PC-3 (cell line): Measurements from ENCODE around the gene TNFAIP3. TPM values are rescaled to one million over a fixed set of nuclear protein-coding genes. Genes with fewer than 3 reads are reported as not detected.

Experiments
- ATAC-seq: fragments of 200-7000 bp; cut with Tn5 transposase; 2 replicates; pipeline ENCODE4 v1.9.1; 2020; ENCODE audit warnings: mild to moderate bottlenecking, moderate library complexity
- BruUV-seq: library from RNA; stranded (reverse); fragments of 400-500 nt; replicated peaks from 2 replicates; lab custom pipeline; 2021; lab: Mats Ljungman, UMichigan
- CTCF ChIA-PET: fragments of 300-600 bp; sonication (Branson Sonifier 250); formaldehyde crosslinking; loops from one replicate; lab custom pipeline; 2022; ENCODE audit warnings: antibody characterized with exemption; lab: Charles Lee
- POLR2A ChIA-PET: fragments of 300-600 bp; sonication (Branson Sonifier 250); formaldehyde crosslinking; loops from one replicate; lab custom pipeline; 2022; ENCODE audit warnings: antibody characterized with exemption; ENCODE audit not compliant: unreplicated experiment; lab: Charles Lee
- DNase-seq: peaks from one replicate; pipeline ENCODE4 v3.0.0-alpha.2; 2015
- H2AFZ ChIP-seq: fragments of 300-600 bp; sonication (generic); 2 replicates; pipeline ENCODE4 v1.6.0; 2016; ENCODE audit warnings: antibody characterized with exemption, low read length
- H3F3A ChIP-seq: fragments of 300-600 bp; sonication (generic); one replicate; pipeline ENCODE4 v1.6.0; 2017; ENCODE audit warnings: antibody characterized with exemption, low read length, control low read depth, mild to moderate bottlenecking; ENCODE audit not compliant: unreplicated experiment
- H3K27ac ChIP-seq: fragments of 300-600 bp; sonication (generic); 2 replicates; pipeline ENCODE4 v1.5.1; 2016; ENCODE audit warnings: mild to moderate bottlenecking, low read length
- H3K27me3 ChIP-seq: fragments of 300-600 bp; sonication (generic); 2 replicates; pipeline ENCODE4 v1.6.1; 2016; ENCODE audit warnings: low read length, mixed read lengths
- H3K36me3 ChIP-seq: fragments of 300-600 bp; sonication (generic); 2 replicates; pipeline ENCODE4 v1.6.1; 2016; ENCODE audit warnings: low read depth, mixed run types, low read length, mixed read lengths
- H3K4me1 ChIP-seq: fragments of 300-600 bp; sonication (generic); 2 replicates; pipeline ENCODE4 v1.5.1; 2016; ENCODE audit warnings: low read length; ENCODE audit not compliant: insufficient read depth
- H3K4me2 ChIP-seq: fragments of 300-600 bp; sonication (generic); 2 replicates; pipeline ENCODE4 v1.6.0; 2016; ENCODE audit warnings: low read length
- H3K4me3 ChIP-seq: fragments of 300-600 bp; sonication (generic); 2 replicates; pipeline ENCODE4 v1.5.1; 2016; ENCODE audit warnings: mild to moderate bottlenecking, low read length, mixed read lengths
- H3K79me2 ChIP-seq: fragments of 300-600 bp; sonication (generic); 2 replicates; pipeline ENCODE4 v1.6.1; 2017; ENCODE audit warnings: low read length, mixed read lengths
- H3K9ac ChIP-seq: fragments of 300-600 bp; sonication (generic); 2 replicates; pipeline ENCODE4 v1.6.0; 2016; ENCODE audit warnings: mild to moderate bottlenecking, low read length
- H3K9me2 ChIP-seq: fragments of 300-600 bp; sonication (generic); replicated peaks from 2 replicates; pipeline ENCODE4 v1.6.1; 2016; ENCODE audit warnings: mixed run types, low read length, mixed read lengths
- H3K9me3 ChIP-seq: fragments of 300-600 bp; sonication (generic); 2 replicates; pipeline ENCODE4 v1.6.1; 2016; ENCODE audit warnings: low read length, mixed read lengths
- H4K20me1 ChIP-seq: fragments of 300-600 bp; sonication (generic); 2 replicates; pipeline ENCODE4 v1.6.1; 2016; ENCODE audit warnings: low read length, mixed read lengths
- EZH2 ChIP-seq: fragments of 300-600 bp; sonication (generic); IDR thresholded peaks from one replicate; pipeline ENCODE4 v1.6.1; 2017; ENCODE audit warnings: antibody characterized with exemption, mild to moderate bottlenecking, low read length; ENCODE audit not compliant: unreplicated experiment
- EZH2phosphoT487 ChIP-seq: fragments of 300-600 bp; sonication (generic); IDR thresholded peaks from 2 replicates; pipeline ENCODE4 v1.6.1; 2018; ENCODE audit warnings: mild to moderate bottlenecking, antibody characterized with exemption, low read length, borderline replicate concordance
- intact Hi-C: fragments of 100-400 bp; cut with micrococcal nuclease; formaldehyde crosslinking; loops from 2 replicates; pipeline ENCODE4 v1.9.0; 2023
- total RNA-seq: library from RNA; depleted of rRNA; stranded (reverse); fragments of >200 nt; gene quantifications from 2 replicates; pipeline ENCODE4 v1.2.3, GENCODE V29; 2014
- TF ChIP-seq, protein P1 (sequence below): fragments of 300-600 bp; sonication (generic); conservative IDR thresholded peaks from 2 replicates; pipeline ENCODE4 v1.5.1; 2017; ENCODE audit warnings: antibody characterized with exemption, low read depth, mild to moderate bottlenecking, low read length

Gene TNFAIP3
- total RNA-seq, 1 experiment from 2014 or later, result 21.9 TPM

- peak overlapping the region; percentile 55 for H3K27ac ChIP-seq
- TF ChIP-seq EZH2phosphoT487 (no peak), EZH2 (no peak)
- TF ChIP-seq, protein P1, sequence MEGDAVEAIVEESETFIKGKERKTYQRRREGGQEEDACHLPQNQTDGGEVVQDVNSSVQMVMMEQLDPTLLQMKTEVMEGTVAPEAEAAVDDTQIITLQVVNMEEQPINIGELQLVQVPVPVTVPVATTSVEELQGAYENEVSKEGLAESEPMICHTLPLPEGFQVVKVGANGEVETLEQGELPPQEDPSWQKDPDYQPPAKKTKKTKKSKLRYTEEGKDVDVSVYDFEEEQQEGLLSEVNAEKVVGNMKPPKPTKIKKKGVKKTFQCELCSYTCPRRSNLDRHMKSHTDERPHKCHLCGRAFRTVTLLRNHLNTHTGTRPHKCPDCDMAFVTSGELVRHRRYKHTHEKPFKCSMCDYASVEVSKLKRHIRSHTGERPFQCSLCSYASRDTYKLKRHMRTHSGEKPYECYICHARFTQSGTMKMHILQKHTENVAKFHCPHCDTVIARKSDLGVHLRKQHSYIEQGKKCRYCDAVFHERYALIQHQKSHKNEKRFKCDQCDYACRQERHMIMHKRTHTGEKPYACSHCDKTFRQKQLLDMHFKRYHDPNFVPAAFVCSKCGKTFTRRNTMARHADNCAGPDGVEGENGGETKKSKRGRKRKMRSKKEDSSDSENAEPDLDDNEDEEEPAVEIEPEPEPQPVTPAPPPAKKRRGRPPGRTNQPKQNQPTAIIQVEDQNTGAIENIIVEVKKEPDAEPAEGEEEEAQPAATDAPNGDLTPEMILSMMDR, result no peak
- no peaks in the 10 kb centered on the region for H3K79me2 ChIP-seq
- H3K9me3 ChIP-seq, result no peaks in the 10 kb centered on the region
- intact Hi-C loops, result loop anchor here (10.0 kb wide), 1 partner anchor 253 kb away; the partner anchor contains the start of gene PERP
- no peak overlapping the region for H3K4me3 ChIP-seq
- ChIA-PET CTCF (no interaction called here), POLR2A (interaction anchor here (0.6 kb wide), 1 partner anchor 143 kb away, joined by 3 read pairs; no protein-coding TSS in a partner anchor)
- no peak overlapping the region for H2AFZ ChIP-seq
- ATAC-seq (peak; percentile 53), DNase-seq (peak; percentile 67)
- BruUV-seq, result no TSS peak
- H3K4me1 ChIP-seq, result peaks cover 32% of the 10 kb centered on the region
- H3K9me2 ChIP-seq, result no peaks in the 10 kb centered on the region
- H3F3A ChIP-seq, result no peaks in the 10 kb centered on the region
- no peak overlapping the region for H3K4me2 ChIP-seq
- H3K27me3 ChIP-seq, result no peaks in the 10 kb centered on the region
- no peaks in the 10 kb centered on the region for H3K36me3 ChIP-seq
- no peak overlapping the region for H3K9ac ChIP-seq
- no peaks in the 10 kb centered on the region for H4K20me1 ChIP-seq
Measured at GRCh38 chr6:137851669-137852068, 15.4 kb upstream of the TNFAIP3 start.

DNA sequence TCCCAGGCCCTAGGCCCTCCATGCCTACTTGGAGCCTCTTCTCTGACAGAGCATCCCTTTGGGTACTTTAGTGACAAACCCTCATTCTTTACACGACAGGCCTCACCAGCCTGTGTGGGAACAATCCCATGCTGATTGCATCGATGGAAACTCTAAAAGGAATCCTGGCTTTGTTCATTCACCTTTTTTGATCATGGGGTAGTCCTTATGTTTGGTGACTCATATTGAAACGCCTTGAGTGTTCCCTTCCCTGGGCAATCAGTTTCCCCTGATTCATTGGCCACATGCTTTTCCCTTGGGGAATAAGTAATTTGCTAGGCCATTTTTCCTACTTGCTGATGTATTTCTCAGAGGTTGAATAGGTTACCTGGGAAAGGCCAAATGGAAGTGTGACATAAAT is 14.7 kb upstream of the TNFAIP3 start:
- ATAC-seq (no peak), DNase-seq (no peak)
- Histone ChIP-seq H3K4me2 (no peak overlapping the region), H4K20me1 (no peaks in the 10 kb centered on the region), H3K9me3 (no peaks in the 10 kb centered on the region), H3K27ac (peak overlapping the region; percentile 55), H3K79me2 (no peaks in the 10 kb centered on the region), H3K4me3 (no peak overlapping the region), H3K9ac (no peak overlapping the region), H3K27me3 (no peaks in the 10 kb centered on the region), H3K36me3 (no peaks in the 10 kb centered on the region), H3F3A (no peaks in the 10 kb centered on the region), H3K4me1 (peaks cover 32% of the 10 kb centered on the region), H3K9me2 (no peaks in the 10 kb centered on the region), H2AFZ (no peak overlapping the region)
- intact Hi-C loops, result loop anchor here (10.0 kb wide), 1 partner anchor 252 kb away; the partner anchor contains the start of gene PERP
- ChIA-PET CTCF (no interaction called here), POLR2A (no interaction called here)
- BruUV-seq, result no TSS peak
- no peak for TF ChIP-seq EZH2
- TF ChIP-seq EZH2phosphoT487, result no peak
- TF ChIP-seq, protein P1, result no peak

- no peaks in the 10 kb centered on the region for H3K9me3 ChIP-seq
- H2AFZ ChIP-seq, result no peak overlapping the region
- no peak overlapping the region for H3K4me3 ChIP-seq
- no peak for ATAC-seq
- CTCF ChIA-PET, result no interaction called here
- BruUV-seq, result no TSS peak
- no peaks in the 10 kb centered on the region for H3F3A ChIP-seq
- DNase-seq, result no peak
- no peak overlapping the region for H3K9ac ChIP-seq
- intact Hi-C loops, result loop anchor here (10.0 kb wide), 1 partner anchor 252 kb away; the partner anchor contains the start of gene PERP
- H3K4me1 ChIP-seq, result peaks cover 32% of the 10 kb centered on the region
- POLR2A ChIA-PET, result no interaction called here
- no peaks in the 10 kb centered on the region for H3K36me3 ChIP-seq
- TF ChIP-seq EZH2phosphoT487, result no peak
- no peak for TF ChIP-seq EZH2
- TF ChIP-seq, protein P1, result no peak
- H3K9me2 ChIP-seq, result no peaks in the 10 kb centered on the region
- H3K79me2 ChIP-seq, result no peaks in the 10 kb centered on the region
- H4K20me1 ChIP-seq, result no peaks in the 10 kb centered on the region
- peak overlapping the region; percentile 55 for H3K27ac ChIP-seq
- 0 out of 2 replicates have a peak overlapping the region, but pooled peaks have one; percentile 22 for H3K4me2 ChIP-seq
- no peaks in the 10 kb centered on the region for H3K27me3 ChIP-seq
Measured at GRCh38 chr6:137852811-137853210, 14.2 kb upstream of the TNFAIP3 start.
